Peyer's patch (tissue), 4 donors: ENCODE results near the gene NTN5.

Source experiments
- CTCF ChIP-seq, 6 experiments: fragments of 450-650 bp in 4 of 6; fragments of 200-600 bp in 2 of 6; sonication (generic) in 1 of 6; IDR thresholded peaks; one replicate each; pipeline ENCODE4 v1.5.1; 2017 to 2019; ENCODE audit warnings: antibody characterized with exemption in 6 of 6, mild to moderate bottlenecking in 3 of 6, moderate library complexity in 1 of 6
- POLR2A ChIP-seq, 2 donors: fragments of 450-650 bp; IDR thresholded peaks; one replicate each; pipeline ENCODE4 v1.5.1; 2017; ENCODE audit warnings: antibody characterized with exemption in 2 of 2, mild to moderate bottlenecking in 2 of 2, moderate library complexity in 2 of 2

- TF ChIP-seq CTCF (IDR thresholded peaks at IDR 0.05) = no peak
- no peak for TF ChIP-seq POLR2A (IDR thresholded peaks at IDR 0.05)
Measured at GRCh38 chr19:48635966-48636858, 36.6 kb downstream of the NTN5 start.
